B cell (primary cell): ENCODE measurements around the gene REEP6.
A peak's percentile ranks its signal among the peaks of the same experiment; 100 is the strongest.

Experiments
- CTCF ChIP-seq: fragments of 200-600 bp; IDR thresholded peaks from one replicate; pipeline ENCODE4 v1.8.0; 2022; ENCODE audit warnings: antibody characterized with exemption, mild to moderate bottlenecking
- EZH2 ChIP-seq: IDR thresholded peaks from 2 replicates; pipeline ENCODE4 v1.6.1; 2012; ENCODE audit warnings: borderline replicate concordance, low read depth, mild to moderate bottlenecking, moderate library complexity, low read length; ENCODE audit not compliant: insufficient read depth, poor library complexity, severe bottlenecking

- TF ChIP-seq CTCF (peak; percentile 69), EZH2 (no peak)
These were observed 22.7 kb downstream of the REEP6 start for GRCh38 chr19:1513499-1514294.
